Subcutaneous abdominal adipose tissue (tissue), 5 donors: Measurements from ENCODE around the gene SHROOM3.
"Not testable (repeated sequence)": the region's sequence is repeated elsewhere in the genome, so short reads cannot be mapped to it uniquely, and the experiment has no call there.

Experiments used
- H3K27ac ChIP-seq: one replicate; pipeline ENCODE4 v1.7.0; 2013; ENCODE audit warnings: low read depth, mild to moderate bottlenecking, inconsistent platforms, low read length, moderate library complexity
- H3K27me3 ChIP-seq, 5 donors: one replicate each; pipeline ENCODE4 v1.7.0; 2013; ENCODE audit warnings: low read length in 5 of 5, inconsistent platforms in 1 of 5; ENCODE audit not compliant: control insufficient read depth in 5 of 5, insufficient read depth in 4 of 5
- H3K36me3 ChIP-seq, 5 donors: one replicate each; pipeline ENCODE4 v1.7.0; 2013; ENCODE audit warnings: low read length in 5 of 5; ENCODE audit not compliant: control insufficient read depth in 5 of 5, insufficient read depth in 5 of 5
- H3K4me1 ChIP-seq, 5 donors: one replicate each; pipeline ENCODE4 v1.7.0; 2013; ENCODE audit warnings: low read length in 5 of 5, mild to moderate bottlenecking in 3 of 5, moderate library complexity in 1 of 5; ENCODE audit not compliant: control insufficient read depth in 5 of 5, insufficient read depth in 5 of 5
- H3K4me3 ChIP-seq, 5 donors: one replicate each; pipeline ENCODE4 v1.7.0; 2013; ENCODE audit warnings: low read length in 5 of 5, low read depth in 1 of 5
- H3K9ac ChIP-seq, 5 donors: one replicate each; pipeline ENCODE4 v1.7.0; 2013; ENCODE audit warnings: low read length in 5 of 5, mild to moderate bottlenecking in 4 of 5, moderate library complexity in 3 of 5
- H3K9me3 ChIP-seq, 5 donors: one replicate each; pipeline ENCODE4 v1.7.0; 2013; ENCODE audit warnings: low read length in 5 of 5; ENCODE audit not compliant: control insufficient read depth in 5 of 5
- donor health status: healthy.
- donor health status: healthy.
- donor health status: healthy.
- donor health status: healthy.
- donor health status: healthy.

The SHROOM3 gene

DNA sequence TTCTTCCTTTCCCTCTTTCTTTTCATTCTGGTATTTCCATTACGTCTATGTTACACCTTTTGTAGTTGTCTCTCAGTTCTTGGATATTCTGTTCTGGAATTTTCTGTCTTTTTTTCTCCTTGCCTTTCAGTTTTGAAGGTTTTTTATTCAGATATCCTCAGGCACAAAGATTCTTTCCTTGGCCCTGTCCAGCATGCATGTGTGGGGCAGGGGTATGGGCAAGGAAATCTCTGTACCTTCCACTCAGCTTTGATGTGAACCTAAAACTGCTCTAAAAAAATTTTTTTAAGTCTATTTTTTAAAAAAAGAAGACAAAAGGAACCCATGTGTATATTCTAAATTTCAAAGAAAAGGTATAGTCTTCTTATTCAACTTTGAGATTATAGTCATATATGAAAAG, 282.4 kb downstream of the SHROOM3 start:
- Histone ChIP-seq H3K4me1 (no peaks in the 10 kb centered on the region), H3K27ac (no peak overlapping the region), H3K9ac (no peak overlapping the region), H3K9me3 (no peaks in the 10 kb centered on the region), H3K4me3 (no peak overlapping the region), H3K27me3 (peaks cover 0 to 4% (median 0%) of the 10 kb centered on the region in 5 donors), H3K36me3 (no peaks in the 10 kb centered on the region)

DNA sequence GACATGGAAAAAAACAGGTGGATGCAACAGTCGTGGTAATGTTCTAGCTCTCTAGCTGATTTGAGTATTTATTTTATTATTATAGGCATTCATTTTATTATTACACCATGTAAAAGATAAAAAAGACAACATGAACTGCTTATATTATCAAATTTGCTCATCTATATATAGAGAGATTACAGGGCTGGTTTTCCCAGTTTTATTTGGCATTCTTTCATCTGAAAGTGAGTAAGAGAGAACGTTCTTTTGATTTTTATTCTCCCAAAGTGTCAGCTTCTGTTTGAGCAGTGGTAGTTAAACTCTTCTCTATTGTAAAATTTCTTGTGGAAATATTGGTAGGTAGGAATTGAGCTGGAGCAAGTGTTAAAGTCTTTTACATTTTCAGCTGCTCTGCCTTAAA, 283.0 kb downstream of the SHROOM3 start:
- no peak overlapping the region for H3K4me3 ChIP-seq
- no peak overlapping the region for H3K27ac ChIP-seq
- H3K9me3 ChIP-seq: no peaks in the 10 kb centered on the region
- H3K9ac ChIP-seq: no peak overlapping the region
- no peaks in the 10 kb centered on the region for H3K36me3 ChIP-seq
- H3K27me3 ChIP-seq: peaks cover 0 to 4% (median 0%) of the 10 kb centered on the region in 5 donors
- no peaks in the 10 kb centered on the region for H3K4me1 ChIP-seq

DNA sequence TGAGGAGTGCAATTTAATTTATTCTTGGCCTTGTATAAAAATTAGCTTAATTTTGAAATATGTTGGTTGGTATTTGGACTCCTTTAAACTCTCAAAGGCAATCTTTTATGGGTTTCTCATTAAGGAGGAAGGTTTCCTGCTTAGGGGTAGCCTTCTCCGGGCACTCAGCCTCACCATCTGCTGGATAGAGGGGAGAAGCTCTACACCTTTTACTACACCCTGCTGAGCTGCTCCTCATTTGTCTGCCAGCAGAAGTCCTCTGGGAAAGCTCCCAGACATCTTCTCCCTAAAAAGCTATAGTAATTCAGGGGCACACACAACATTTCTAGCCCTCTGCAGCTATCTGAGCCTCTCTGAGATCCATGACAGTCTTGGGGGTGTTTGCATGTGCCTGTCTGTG, 283.8 kb downstream of the SHROOM3 start:
- Histone ChIP-seq H3K9ac (no peak overlapping the region), H3K27me3 (peaks cover 0 to 4% (median 0%) of the 10 kb centered on the region in 5 donors), H3K36me3 (no peaks in the 10 kb centered on the region), H3K9me3 (no peaks in the 10 kb centered on the region), H3K4me1 (no peaks in the 10 kb centered on the region), H3K4me3 (no peak overlapping the region), H3K27ac (no peak overlapping the region)

DNA sequence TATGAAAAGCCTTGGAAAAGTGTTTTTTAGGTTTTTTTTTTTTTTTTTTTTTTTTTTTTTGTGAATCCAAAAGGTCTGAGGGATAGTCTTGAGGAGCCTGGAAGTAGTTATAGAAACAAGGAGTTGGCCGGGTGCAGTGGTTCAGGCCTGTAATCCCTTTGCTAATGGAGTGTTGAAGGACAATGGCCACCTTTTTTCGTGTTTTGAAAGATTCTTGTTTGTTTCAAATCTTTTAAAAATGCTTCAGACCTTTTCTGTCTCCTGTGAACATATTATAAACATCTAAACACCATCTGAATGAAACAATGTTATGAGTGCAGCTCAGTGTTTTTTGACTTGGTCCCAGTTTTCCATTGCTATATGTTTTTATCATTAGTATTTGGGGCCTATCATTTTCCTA, 285.1 kb downstream of the SHROOM3 start:
- Histone ChIP-seq H3K27ac (no peak overlapping the region), H3K27me3 (peaks cover 0 to 4% (median 0%) of the 10 kb centered on the region in 5 donors), H3K4me3 (no peak overlapping the region), H3K9me3 (no peaks in the 10 kb centered on the region), H3K4me1 (no peaks in the 10 kb centered on the region), H3K36me3 (no peaks in the 10 kb centered on the region), H3K9ac (no peak overlapping the region)

DNA sequence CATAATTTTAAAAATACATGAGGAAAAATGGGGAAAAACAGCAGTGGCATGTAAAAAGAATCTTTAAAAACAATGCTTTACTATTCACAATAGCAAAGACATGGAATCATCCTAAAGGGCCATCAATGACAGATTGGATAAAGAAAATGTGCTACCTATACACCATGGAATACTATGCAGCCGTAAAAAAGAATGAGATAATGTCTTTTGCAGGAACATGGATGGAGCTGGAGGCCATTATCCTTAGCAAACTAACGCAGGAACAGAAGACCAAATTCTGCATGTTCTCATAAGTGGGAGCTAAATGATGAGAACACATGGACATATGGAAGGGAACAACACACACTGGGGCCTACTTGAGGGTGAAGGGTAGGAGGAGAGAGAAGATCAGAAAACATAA, 287.1 kb downstream of the SHROOM3 start:
- H3K9me3 ChIP-seq, H3K27ac ChIP-seq, H3K36me3 ChIP-seq, H3K4me1 ChIP-seq, H3K9ac ChIP-seq, H3K4me3 ChIP-seq, H3K27me3 ChIP-seq: not testable (repeated sequence)

DNA sequence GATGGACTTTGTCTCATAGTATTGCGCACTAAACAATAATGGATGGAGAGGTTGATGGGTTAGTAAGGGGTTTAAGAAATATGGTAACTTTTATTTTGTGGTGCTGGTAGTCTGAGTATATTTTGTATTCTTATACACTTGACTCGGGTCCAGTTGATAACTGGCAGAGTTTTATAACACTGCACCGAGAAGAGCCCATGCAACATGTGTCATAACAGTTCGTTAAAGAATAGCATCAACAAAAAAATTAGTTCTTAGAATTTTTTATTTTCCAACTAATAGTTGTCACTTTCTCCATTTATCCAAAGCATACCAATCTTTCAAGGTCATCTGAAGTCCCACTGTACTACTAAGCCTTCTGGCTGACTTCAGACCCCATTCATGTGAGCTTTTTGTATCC, 287.8 kb downstream of the SHROOM3 start:
- H3K27ac ChIP-seq: no peak overlapping the region

DNA sequence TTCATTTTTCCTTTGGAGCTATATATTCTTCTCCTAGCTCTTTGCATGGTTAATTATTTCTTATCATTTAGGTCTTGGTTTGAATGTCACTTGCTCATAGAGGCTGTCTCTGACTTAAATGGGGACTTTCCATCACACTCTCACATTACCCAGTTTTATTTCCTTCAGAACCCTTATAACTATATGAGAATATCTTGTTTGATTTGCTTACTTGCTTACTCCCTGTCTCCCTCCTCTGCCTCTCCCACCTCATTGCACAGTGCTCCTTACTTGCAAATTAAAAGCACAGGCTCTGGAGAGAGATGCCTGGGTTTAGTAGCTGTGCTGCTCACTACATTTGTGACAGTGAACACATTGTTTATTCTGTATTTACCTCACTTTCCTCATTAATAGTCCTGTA, 288.3 kb downstream of the SHROOM3 start:
- Histone ChIP-seq H3K27me3 (no peaks in the 10 kb centered on the region), H3K9ac (no peak overlapping the region), H3K9me3 (no peaks in the 10 kb centered on the region), H3K4me1 (no peaks in the 10 kb centered on the region), H3K36me3 (no peaks in the 10 kb centered on the region), H3K4me3 (no peak overlapping the region), H3K27ac (no peak overlapping the region)

More for the DNA sequence above, 287.8 kb downstream of the SHROOM3 start:
- Histone ChIP-seq H3K9me3 (no peaks in the 10 kb centered on the region), H3K36me3 (no peaks in the 10 kb centered on the region), H3K4me1 (no peaks in the 10 kb centered on the region), H3K9ac (no peak overlapping the region), H3K4me3 (no peak overlapping the region), H3K27me3 (no peaks in the 10 kb centered on the region)

GRCh38 chr4:76723924-76724323, 288.9 kb downstream of the SHROOM3 start:
- H3K36me3 ChIP-seq: no peaks in the 10 kb centered on the region
- no peaks in the 10 kb centered on the region for H3K9me3 ChIP-seq
- no peaks in the 10 kb centered on the region for H3K27me3 ChIP-seq
- H3K9ac ChIP-seq: no peak overlapping the region
- H3K4me3 ChIP-seq: no peak overlapping the region
- H3K27ac ChIP-seq: no peak overlapping the region
- no peaks in the 10 kb centered on the region for H3K4me1 ChIP-seq

DNA sequence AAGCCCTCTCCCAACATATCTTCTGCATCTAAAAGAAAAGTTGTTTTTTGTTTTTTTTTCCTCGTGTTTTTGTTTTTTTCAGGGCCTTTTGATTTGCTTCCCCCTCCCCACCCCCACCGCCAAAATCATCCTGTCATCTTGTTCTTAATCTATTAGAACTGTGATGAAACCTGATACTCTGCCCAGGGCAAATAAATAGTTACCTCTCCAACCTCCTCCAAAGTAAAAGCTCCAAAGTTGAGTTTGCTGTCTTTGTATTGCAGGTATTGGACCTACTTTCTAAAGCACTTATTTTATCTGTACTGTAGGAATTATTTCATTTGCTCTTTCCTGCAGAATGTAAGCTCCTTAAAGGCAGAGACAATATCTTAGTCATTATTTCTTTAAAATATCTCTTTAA, 290.0 kb downstream of the SHROOM3 start:
- Histone ChIP-seq H3K9ac (no peak overlapping the region), H3K27me3 (no peaks in the 10 kb centered on the region), H3K27ac (no peak overlapping the region), H3K9me3 (no peaks in the 10 kb centered on the region), H3K4me1 (no peaks in the 10 kb centered on the region), H3K4me3 (no peak overlapping the region), H3K36me3 (no peaks in the 10 kb centered on the region)

GRCh38 chr4:76726176-76726575, 291.1 kb downstream of the SHROOM3 start:
- Histone ChIP-seq H3K4me1 (no peaks in the 10 kb centered on the region), H3K36me3 (no peaks in the 10 kb centered on the region), H3K9ac (no peak overlapping the region), H3K27ac (no peak overlapping the region), H3K4me3 (no peak overlapping the region), H3K9me3 (no peaks in the 10 kb centered on the region), H3K27me3 (no peaks in the 10 kb centered on the region)

DNA sequence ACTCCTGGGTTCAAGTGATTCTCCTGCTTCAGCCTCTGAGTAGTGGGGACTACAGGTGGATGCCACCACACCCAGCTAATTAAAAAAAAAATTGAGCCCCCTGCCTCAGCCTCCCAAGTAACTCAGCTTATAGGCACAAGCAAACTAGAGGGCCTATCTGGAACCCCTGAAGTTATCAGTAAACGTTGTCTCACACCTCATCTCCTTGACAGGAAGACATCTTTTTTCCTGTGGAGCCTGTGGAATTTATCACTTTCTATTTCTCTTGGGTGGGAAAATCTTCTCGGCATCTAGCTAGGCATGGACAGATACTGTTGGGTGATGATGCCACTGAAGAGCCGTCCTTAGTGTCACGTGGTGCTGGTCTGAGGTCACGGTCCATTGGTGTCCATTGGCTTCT, 291.6 kb downstream of the SHROOM3 start:
- H3K36me3 ChIP-seq: no peaks in the 10 kb centered on the region
- no peak overlapping the region for H3K4me3 ChIP-seq
- H3K27ac ChIP-seq: no peak overlapping the region
- H3K9me3 ChIP-seq: no peaks in the 10 kb centered on the region
- H3K9ac ChIP-seq: no peak overlapping the region
- H3K27me3 ChIP-seq: no peaks in the 10 kb centered on the region
- H3K4me1 ChIP-seq: no peaks in the 10 kb centered on the region
